ENCODE measurements around the gene SEMA6B. TPM values are rescaled to one million over a fixed set of nuclear protein-coding genes. Genes with fewer than 3 reads are reported as not detected.
"Not testable (repeated sequence)": the region's sequence is repeated elsewhere in the genome, so short reads cannot be mapped to it uniquely, and the experiment has no call there.

Gene SEMA6B
- polyA plus RNA-seq, 3 donors: 3.3 to 34.5 (median 18.6) TPM

GRCh38 chr19:4539169-4539692 lies 20.3 kb downstream of the SEMA6B start:
- WGBS, 3 donors: 71 to 81% (median 78%) methylated on average over 3 of the region's 3 CpGs
- H3K27ac ChIP-seq (ENCODE audit: low read depth, low read length): no peak overlapping the region

- no peak overlapping the region for H3K27ac ChIP-seq (ENCODE audit: low read depth, low read length)
- WGBS, 3 donors: 72 to 94% (median 89%) methylated on average over 13 of the region's 13 CpGs
Measured at GRCh38 chr19:4538601-4538954, 20.9 kb downstream of the SEMA6B start.

GRCh38 chr19:4537953-4538600 lies 21.4 kb downstream of the SEMA6B start:
- 76 to 80% (median 77%) methylated on average over 27 of the region's 27 CpGs for WGBS, 3 donors
- H3K27ac ChIP-seq (ENCODE audit: low read depth, low read length): no peak overlapping the region

GRCh38 chr19:4536798-4537197 lies 22.7 kb downstream of the SEMA6B start:
- no peak overlapping the region for H3K27ac ChIP-seq (ENCODE audit: low read depth, low read length)

GRCh38 chr19:4534836-4535658 lies 24.4 kb downstream of the SEMA6B start, which contains the start of gene PLIN5:
TSS of gene PLIN5 (minus strand) at chr19:4535224. CDS start at chr19:4534074, 1,150 bp downstream.
- H3K27ac ChIP-seq (ENCODE audit: low read depth, low read length): no peak within 1 kb of the TSS
- 4 to 14% (median 14%) methylated on average over 49 of the region's 49 CpGs for WGBS, 3 donors

More at GRCh38 chr19:4536798-4537197, 22.7 kb downstream of the SEMA6B start:
- 32 to 62% (median 52%) methylated on average over 5 of the region's 5 CpGs for WGBS, 3 donors

GRCh38 chr19:4533835-4534424 lies 25.6 kb downstream of the SEMA6B start:
- WGBS, 3 donors: 81 to 84% (median 83%) methylated on average over 9 of the region's 9 CpGs
- H3K27ac ChIP-seq (ENCODE audit: low read depth, low read length): no peak overlapping the region

GRCh38 chr19:4533334-4533733 lies 26.1 kb downstream of the SEMA6B start:
- WGBS, 3 donors: 79 to 87% (median 82%) methylated on average over 9 of the region's 9 CpGs

GRCh38 chr19:4531562-4532165 lies 27.8 kb downstream of the SEMA6B start:
- 40 to 47% (median 46%) methylated on average over 22 to 28 of the region's 28 CpGs for WGBS, 3 donors
- no peak overlapping the region for H3K27ac ChIP-seq (ENCODE audit: low read depth, low read length)

More at GRCh38 chr19:4533334-4533733, 26.1 kb downstream of the SEMA6B start:
- no peak overlapping the region for H3K27ac ChIP-seq (ENCODE audit: low read depth, low read length)

- WGBS, 3 donors: 77 to 87% (median 87%) methylated on average over 12 to 14 of the region's 14 CpGs
Measured at GRCh38 chr19:4529924-4530522, 29.5 kb downstream of the SEMA6B start.

GRCh38 chr19:4528843-4529242 lies 30.6 kb downstream of the SEMA6B start:
- 70 to 95% (median 72%) methylated on average over 15 of the region's 15 CpGs for WGBS, 3 donors
- H3K27ac ChIP-seq (ENCODE audit: low read depth, low read length): no peak overlapping the region

More at GRCh38 chr19:4529924-4530522, 29.5 kb downstream of the SEMA6B start:
- H3K27ac ChIP-seq (ENCODE audit: low read depth, low read length): no peak overlapping the region

GRCh38 chr19:4527377-4527776 lies 32.1 kb downstream of the SEMA6B start:
- H3K27ac ChIP-seq (ENCODE audit: low read depth, low read length): not testable (repeated sequence)
- WGBS, 3 donors: 92 to 98% (median 96%) methylated on average over 8 of the region's 8 CpGs

GRCh38 chr19:4525563-4526002 lies 33.9 kb downstream of the SEMA6B start:
- H3K27ac ChIP-seq (ENCODE audit: low read depth, low read length): no peak overlapping the region
- WGBS, 3 donors: 49 to 90% (median 62%) methylated on average over 15 to 23 of the region's 23 CpGs

GRCh38 chr19:4524808-4525562 lies 34.5 kb downstream of the SEMA6B start:
- H3K27ac ChIP-seq (ENCODE audit: low read depth, low read length): no peak overlapping the region
- WGBS, 3 donors: 62 to 76% (median 65%) methylated on average over 23 of the region's 23 CpGs

GRCh38 chr19:4523306-4524110 lies 36.0 kb downstream of the SEMA6B start:
- H3K27ac ChIP-seq (ENCODE audit: low read depth, low read length): no peak overlapping the region
- WGBS, 3 donors: 73 to 79% (median 76%) methylated on average over 46 to 53 of the region's 53 CpGs

- H3K27ac ChIP-seq (ENCODE audit: low read depth, low read length): no peak overlapping the region
- 84 to 93% (median 84%) methylated on average over 15 of the region's 15 CpGs for WGBS, 3 donors
Measured at GRCh38 chr19:4522291-4523002, 37.0 kb downstream of the SEMA6B start.

GRCh38 chr19:4521888-4522242 lies 37.6 kb downstream of the SEMA6B start:
- 77 to 90% (median 80%) methylated on average over 5 of the region's 5 CpGs for WGBS, 3 donors
- no peak overlapping the region for H3K27ac ChIP-seq (ENCODE audit: low read depth, low read length)
